ENCODE measurements around the gene TTC28.

DNA sequence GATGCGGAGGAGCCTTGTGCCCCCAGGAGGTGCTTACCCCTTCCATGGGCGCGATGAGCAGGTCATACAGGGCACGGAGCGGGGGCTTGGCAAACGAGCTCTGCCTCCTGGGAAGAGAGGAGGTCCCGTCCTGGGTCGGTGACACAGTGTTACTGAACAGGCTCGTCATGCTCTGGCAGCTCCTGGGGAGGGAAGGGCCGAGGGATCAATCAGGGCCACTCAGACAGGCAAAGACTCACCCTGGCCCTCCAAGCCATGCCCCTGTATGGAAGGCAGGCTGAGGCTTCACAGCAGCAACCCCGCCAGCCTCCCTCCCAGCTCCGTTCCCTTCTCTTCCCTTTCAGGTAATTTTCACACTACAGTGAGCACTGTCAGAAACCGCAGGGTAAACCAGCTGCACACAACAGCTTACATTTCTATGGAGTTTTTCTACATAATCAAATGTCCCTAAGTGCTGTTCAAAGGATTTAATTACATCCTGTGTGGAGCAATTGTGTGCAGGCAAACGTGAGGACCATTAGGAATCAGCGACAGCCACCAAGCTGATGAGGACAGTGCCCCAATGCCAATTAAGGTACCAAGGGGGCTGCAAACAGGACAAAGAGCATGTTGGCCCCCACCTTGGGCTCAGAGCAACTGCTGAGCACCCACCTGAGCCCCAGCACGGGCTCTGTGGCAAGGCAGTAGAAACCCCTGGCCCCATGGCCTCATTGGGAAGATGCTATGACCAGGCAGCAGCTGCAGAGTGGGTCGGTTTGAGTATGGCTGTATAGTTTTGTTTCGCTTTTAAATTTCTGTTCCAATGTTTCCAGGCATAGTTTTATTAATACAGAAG, 665.2 kb downstream of the TTC28 start:
- TF ChIP-seq, protein P1, sequence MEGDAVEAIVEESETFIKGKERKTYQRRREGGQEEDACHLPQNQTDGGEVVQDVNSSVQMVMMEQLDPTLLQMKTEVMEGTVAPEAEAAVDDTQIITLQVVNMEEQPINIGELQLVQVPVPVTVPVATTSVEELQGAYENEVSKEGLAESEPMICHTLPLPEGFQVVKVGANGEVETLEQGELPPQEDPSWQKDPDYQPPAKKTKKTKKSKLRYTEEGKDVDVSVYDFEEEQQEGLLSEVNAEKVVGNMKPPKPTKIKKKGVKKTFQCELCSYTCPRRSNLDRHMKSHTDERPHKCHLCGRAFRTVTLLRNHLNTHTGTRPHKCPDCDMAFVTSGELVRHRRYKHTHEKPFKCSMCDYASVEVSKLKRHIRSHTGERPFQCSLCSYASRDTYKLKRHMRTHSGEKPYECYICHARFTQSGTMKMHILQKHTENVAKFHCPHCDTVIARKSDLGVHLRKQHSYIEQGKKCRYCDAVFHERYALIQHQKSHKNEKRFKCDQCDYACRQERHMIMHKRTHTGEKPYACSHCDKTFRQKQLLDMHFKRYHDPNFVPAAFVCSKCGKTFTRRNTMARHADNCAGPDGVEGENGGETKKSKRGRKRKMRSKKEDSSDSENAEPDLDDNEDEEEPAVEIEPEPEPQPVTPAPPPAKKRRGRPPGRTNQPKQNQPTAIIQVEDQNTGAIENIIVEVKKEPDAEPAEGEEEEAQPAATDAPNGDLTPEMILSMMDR (IDR thresholded peaks at IDR 0.05) = no peak
- no peak for TF ChIP-seq EP300 (IDR thresholded peaks at IDR 0.05)
- no peak for TF ChIP-seq POLR2A (IDR thresholded peaks at IDR 0.05)

All from gastroesophageal sphincter (tissue), 3 donors.